Endothelial cell (in vitro differentiated cells): ENCODE measurements around the gene HGFAC. TPM values are rescaled to one million over a fixed set of nuclear protein-coding genes. Genes with fewer than 3 reads are reported as not detected.
"Not testable (repeated sequence)": the region's sequence is repeated elsewhere in the genome, so short reads cannot be mapped to it uniquely, and the experiment has no call there.

Source experiments
- DNase-seq: peaks from one replicate; pipeline ENCODE4 v3.0.0; 2021; ENCODE audit warnings: low spot score
- H3K27ac Mint-ChIP-seq: one replicate; pipeline ENCODE4 v1.8.0; 2021; ENCODE audit warnings: mixed read lengths, inconsistent platforms; ENCODE audit not compliant: unreplicated experiment
- H3K27me3 Mint-ChIP-seq: one replicate; pipeline ENCODE4 v1.8.0; 2021; ENCODE audit warnings: mild to moderate bottlenecking, moderate library complexity, mixed read lengths, inconsistent platforms; ENCODE audit not compliant: unreplicated experiment
- H3K36me3 Mint-ChIP-seq: one replicate; pipeline ENCODE4 v1.8.0; 2021; ENCODE audit warnings: mild to moderate bottlenecking, low read depth, mixed read lengths, inconsistent platforms; ENCODE audit not compliant: unreplicated experiment
- H3K4me1 Mint-ChIP-seq: one replicate; pipeline ENCODE4 v1.8.0; 2021; ENCODE audit warnings: mild to moderate bottlenecking, mixed read lengths, inconsistent platforms; ENCODE audit not compliant: unreplicated experiment
- H3K4me3 Mint-ChIP-seq: one replicate; pipeline ENCODE4 v1.8.0; 2021; ENCODE audit warnings: mild to moderate bottlenecking, mixed read lengths, inconsistent platforms; ENCODE audit not compliant: unreplicated experiment
- H3K9me3 Mint-ChIP-seq: one replicate; pipeline ENCODE4 v1.8.0; 2021; ENCODE audit warnings: mixed read lengths, inconsistent platforms; ENCODE audit not compliant: unreplicated experiment
- total RNA-seq: library from RNA; stranded (reverse); fragmentation: NEBNext Ultra II Directional; extraction: Animal tissue kit (Norgen Biotek cat#: 25700); gene quantifications from one replicate; pipeline ENCODE4 v1.2.1, GENCODE V29; 2021; ENCODE audit not compliant: unreplicated experiment
- TF ChIP-seq, protein P1 (sequence below): fragments of 200-600 bp; sonication (generic); IDR thresholded peaks from one replicate; pipeline ENCODE4 v1.5.0; 2021; ENCODE audit warnings: antibody characterized with exemption; ENCODE audit not compliant: unreplicated experiment

Gene HGFAC
- total RNA-seq, 1 donor from 2014 or later, result 2.4 TPM

DNA sequence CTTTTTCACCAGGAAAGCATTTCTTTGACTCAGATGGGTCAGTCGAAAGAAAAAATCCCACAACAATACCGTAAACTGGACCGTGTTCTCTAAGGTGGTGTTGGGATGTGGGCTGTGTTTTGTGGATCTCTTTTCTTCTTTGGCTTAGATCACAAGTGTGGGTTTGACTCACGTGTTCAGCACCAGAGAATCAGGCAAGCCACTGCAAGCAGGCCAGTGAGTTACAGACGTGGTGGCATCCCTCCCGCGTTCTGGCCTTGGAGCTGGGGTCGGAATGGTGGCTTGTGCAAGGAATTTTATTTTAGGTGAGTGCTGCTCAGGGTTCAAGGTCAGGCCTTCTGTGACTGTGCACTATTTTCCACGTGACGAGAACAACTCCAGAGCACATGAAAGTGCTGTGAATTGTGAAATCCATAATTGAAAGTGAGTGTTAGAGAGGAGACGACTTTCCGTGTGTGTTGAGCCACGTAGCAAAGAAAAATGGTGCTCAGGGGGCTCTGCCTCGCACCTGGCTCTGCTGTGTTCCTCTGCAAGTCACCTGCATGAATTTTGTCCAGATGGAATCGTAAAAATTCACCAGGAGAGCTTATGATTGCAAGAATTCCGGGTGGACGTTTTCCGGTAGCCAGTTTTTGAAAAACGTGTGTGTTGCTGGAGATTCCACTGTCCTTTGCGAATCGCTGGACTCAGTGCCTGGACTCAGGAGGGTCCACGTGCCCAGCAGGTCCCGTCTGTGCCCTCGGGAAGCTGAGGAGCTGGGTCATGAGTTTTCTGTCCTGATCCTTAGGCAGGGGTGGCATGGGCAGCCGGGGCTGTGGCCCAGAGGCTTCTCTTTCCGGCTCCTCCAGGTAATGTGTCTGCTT is 33.6 kb upstream of the HGFAC start:
- TF ChIP-seq, protein P1, sequence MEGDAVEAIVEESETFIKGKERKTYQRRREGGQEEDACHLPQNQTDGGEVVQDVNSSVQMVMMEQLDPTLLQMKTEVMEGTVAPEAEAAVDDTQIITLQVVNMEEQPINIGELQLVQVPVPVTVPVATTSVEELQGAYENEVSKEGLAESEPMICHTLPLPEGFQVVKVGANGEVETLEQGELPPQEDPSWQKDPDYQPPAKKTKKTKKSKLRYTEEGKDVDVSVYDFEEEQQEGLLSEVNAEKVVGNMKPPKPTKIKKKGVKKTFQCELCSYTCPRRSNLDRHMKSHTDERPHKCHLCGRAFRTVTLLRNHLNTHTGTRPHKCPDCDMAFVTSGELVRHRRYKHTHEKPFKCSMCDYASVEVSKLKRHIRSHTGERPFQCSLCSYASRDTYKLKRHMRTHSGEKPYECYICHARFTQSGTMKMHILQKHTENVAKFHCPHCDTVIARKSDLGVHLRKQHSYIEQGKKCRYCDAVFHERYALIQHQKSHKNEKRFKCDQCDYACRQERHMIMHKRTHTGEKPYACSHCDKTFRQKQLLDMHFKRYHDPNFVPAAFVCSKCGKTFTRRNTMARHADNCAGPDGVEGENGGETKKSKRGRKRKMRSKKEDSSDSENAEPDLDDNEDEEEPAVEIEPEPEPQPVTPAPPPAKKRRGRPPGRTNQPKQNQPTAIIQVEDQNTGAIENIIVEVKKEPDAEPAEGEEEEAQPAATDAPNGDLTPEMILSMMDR, result no peak
- Mint-ChIP-seq H3K4me3 (no peak overlapping the region), H3K4me1 (peaks cover 5% of the 10 kb centered on the region), H3K9me3 (no peaks in the 10 kb centered on the region), H3K27me3 (peaks cover 5% of the 10 kb centered on the region), H3K27ac (peak overlapping the region; percentile 11), H3K36me3 (peaks cover 25% of the 10 kb centered on the region)
- DNase-seq, result no peak

DNA sequence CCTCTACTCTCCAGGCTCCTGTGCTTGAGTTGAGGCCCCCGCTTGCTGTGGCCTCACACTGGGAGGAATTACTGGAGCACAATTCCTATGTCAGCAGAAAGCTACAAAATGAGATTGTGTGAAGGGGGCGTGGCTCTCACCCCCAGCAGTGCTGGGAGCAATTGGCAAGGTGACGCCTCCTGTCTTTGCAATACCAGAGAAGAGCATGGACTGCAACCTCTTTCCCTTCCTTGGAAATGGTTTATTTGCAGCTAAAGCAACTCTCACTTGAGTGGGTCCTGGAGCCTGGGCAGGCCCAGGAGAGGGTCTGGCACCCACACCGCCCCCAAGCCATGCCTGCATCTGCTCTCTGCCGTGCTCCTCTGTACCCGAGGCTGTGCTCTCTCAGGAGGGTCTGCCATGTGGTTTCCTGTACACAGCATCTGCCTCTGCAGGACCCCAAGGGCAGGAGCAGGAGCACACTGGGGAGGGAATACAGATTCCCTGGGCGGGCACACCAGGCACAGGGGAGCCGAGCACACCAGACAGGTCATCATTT is 32.9 kb upstream of the HGFAC start:
- Mint-ChIP-seq H3K4me3 (no peak overlapping the region), H3K4me1 (peaks cover 5% of the 10 kb centered on the region), H3K36me3 (peaks cover 21% of the 10 kb centered on the region), H3K27me3 (peaks cover 5% of the 10 kb centered on the region), H3K27ac (no peak overlapping the region), H3K9me3 (no peaks in the 10 kb centered on the region)
- no peak for DNase-seq
- TF ChIP-seq, protein P1, result no peak

DNA sequence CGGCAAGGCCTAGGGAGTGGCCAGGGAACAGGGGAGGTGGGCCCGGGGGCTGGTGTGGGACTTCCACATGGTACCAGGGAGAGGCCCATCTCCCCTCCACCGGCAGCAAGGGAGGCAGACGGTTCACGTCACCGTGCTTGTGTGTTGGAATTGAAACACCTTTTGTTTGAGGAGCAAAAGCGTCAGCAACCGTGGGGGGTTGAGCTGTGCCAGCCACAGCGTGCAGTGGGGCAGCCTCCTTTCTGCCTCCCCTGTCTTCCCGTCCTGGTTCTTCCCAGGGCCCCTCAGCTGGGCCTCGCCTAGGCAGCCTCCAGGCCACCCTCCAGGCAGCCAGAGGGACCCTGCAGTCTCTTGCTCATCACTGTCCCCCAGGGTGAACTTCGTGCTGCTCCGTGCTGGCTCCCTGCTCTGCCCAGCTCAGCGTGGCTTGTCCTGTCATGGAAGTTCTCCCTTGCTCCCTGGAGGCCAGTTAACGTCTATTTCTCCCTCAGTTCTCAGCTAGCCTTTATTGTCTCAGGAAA is 32.1 kb upstream of the HGFAC start:
- H3K9me3 Mint-ChIP-seq, result no peaks in the 10 kb centered on the region
- TF ChIP-seq, protein P1, result no peak
- H3K4me1 Mint-ChIP-seq, result peaks cover 5% of the 10 kb centered on the region
- peaks cover 5% of the 10 kb centered on the region for H3K27me3 Mint-ChIP-seq
- H3K27ac Mint-ChIP-seq, result no peak overlapping the region
- H3K4me3 Mint-ChIP-seq, result peak overlapping the region; percentile 77
- DNase-seq, result no peak
- peaks cover 16% of the 10 kb centered on the region for H3K36me3 Mint-ChIP-seq

DNA sequence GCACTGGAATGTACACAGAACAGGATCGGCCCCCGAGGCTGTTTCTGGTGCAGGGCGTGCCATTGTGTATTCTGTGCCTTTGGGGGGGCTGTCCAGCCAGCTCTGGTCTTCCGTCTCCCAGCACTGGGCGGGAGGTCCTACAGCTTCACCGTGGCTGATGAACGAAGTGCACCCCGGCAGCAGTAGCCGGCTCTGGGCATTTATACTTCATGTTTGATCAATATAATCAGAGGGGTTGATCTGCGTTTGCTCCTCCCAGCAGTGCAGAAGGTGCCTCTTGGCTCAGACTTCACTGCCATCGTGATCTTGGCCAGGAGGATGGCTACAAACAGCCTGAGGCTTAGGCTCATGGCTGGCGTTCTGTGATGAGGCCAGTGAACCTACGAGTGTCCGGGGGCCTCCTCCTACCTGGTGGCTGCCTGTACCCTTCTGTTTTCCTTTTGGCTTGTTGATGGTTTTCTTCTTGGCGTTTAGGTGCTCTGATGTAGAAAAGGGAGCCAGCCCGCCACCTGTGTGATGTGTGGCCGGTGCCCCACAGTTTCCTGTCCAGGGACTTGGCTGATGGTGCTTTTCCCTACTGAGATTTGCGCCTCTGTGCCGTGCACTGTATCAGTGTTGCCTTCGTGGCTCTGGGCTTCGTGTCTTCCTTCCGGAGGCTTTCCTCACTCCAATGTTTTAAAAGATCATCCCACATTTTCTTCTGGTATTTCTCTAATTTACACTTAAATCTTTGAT is 31.2 kb upstream of the HGFAC start:
- H3K27ac Mint-ChIP-seq, result no peak overlapping the region
- H3K27me3 Mint-ChIP-seq, result peaks cover 5% of the 10 kb centered on the region
- TF ChIP-seq, protein P1, result no peak
- H3K9me3 Mint-ChIP-seq, result no peaks in the 10 kb centered on the region
- H3K4me3 Mint-ChIP-seq, result no peak overlapping the region
- DNase-seq, result no peak
- H3K36me3 Mint-ChIP-seq, result peaks cover 21% of the 10 kb centered on the region
- H3K4me1 Mint-ChIP-seq, result peaks cover 5% of the 10 kb centered on the region

DNA sequence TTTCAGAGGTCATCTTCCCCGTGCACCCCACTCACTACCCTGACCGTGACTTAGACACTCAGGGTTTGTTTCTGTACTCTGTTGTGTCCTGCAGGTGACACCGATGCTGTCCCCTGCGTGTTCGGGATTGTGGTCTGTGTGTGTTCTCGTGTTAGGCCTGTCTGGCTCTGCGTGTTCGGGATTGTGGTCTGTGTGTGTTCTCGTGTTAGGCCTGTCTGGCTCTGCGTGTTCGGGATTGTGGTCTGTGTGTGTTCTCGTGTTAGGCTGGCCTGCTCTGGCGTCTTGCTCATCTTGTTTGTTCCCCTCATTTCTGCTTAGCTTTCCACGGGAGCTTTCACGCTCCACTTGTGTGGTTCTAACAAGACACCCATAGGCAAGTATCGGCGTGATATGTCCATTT is 30.6 kb upstream of the HGFAC start:
- not testable (repeated sequence) for H3K4me3 Mint-ChIP-seq, H3K9me3 Mint-ChIP-seq, DNase-seq, H3K27ac Mint-ChIP-seq, H3K27me3 Mint-ChIP-seq, H3K4me1 Mint-ChIP-seq
- peaks cover 24% of the 10 kb centered on the region for H3K36me3 Mint-ChIP-seq
